GM18499 (cell line): ENCODE measurements around the gene TRPM5.

Source experiments
- ATAC-seq: cut with Tn5 transposase; IDR thresholded peaks from one replicate; pipeline ENCODE4 v1.9.1; 2021; ENCODE audit warnings: moderate number of reproducible peaks; ENCODE audit not compliant: insufficient read depth, unreplicated experiment

Gene TRPM5

GRCh38 chr11:2470495-2470894 lies 26.2 kb upstream of the TRPM5 start:
- no peak for ATAC-seq

- ATAC-seq: no peak
Observed at GRCh38 chr11:2468363-2469235, 24.3 kb upstream of the TRPM5 start.

DNA sequence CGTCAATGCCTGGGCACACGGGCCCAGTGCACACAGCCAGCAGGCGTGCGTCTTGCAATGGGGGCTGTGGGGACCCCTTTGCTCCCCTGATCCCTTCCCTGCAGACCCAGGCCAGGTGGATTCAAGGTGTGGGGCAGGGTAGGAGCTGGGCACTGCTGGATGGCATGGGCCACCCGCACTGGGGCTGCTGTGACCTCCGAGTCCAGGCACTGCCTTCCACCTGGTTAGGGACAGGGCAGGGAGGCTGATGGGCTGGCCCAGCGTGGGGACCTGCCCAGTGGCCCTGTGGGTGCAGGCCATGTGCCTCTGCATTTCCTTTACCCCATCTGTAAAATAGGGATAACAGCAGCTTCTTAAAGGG lies 23.4 kb upstream of the TRPM5 start:
- no peak for ATAC-seq

- no peak for ATAC-seq
Observed at GRCh38 chr11:2466869-2467694, 22.8 kb upstream of the TRPM5 start.

- no peak for ATAC-seq
Observed at GRCh38 chr11:2466069-2466801, 21.9 kb upstream of the TRPM5 start.

DNA sequence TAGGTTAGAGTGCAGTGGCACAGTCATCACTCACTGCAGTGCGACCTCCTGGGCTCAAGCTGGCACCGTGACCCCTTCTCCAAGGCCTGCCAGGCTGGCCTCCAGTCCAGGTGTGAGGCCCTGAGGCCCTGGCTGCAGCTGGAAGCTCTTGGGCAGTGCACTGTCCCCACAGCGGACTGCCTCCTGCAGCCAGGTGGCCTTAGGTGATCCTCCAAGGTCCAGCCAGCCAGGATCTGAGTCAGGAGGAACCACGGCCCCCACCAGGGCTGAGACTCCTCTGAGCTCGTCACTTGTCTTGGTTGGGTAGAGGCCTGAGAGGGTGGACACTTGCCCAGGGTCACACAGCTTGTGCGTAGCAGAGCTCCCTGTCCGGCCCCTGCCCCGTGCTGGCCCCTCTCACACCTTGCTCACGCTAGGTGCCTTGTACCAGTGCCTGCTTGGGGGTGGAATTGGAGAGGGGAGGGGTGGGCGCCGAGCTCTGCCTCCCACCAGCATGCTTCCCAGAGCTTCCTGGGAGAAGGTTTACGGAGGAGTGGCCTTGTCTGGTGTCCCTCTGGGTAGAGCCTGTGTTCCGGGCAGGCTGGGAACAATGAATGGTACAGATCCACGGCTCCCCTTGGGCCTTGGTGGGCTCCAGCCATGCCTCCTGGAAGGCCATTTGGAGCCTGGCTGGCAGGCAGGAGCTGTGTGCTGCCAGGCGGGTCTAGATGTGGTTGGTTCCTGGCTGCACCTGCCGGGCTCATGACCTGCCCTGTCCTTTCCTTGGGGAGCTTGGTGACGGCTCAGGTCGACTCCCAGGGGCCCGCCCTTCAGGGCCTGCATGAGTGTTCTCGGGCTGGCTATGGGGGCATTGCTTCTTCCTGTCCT lies 21.1 kb upstream of the TRPM5 start:
- ATAC-seq: no peak

GRCh38 chr11:2464451-2465165 lies 20.3 kb upstream of the TRPM5 start:
- ATAC-seq: no peak

DNA sequence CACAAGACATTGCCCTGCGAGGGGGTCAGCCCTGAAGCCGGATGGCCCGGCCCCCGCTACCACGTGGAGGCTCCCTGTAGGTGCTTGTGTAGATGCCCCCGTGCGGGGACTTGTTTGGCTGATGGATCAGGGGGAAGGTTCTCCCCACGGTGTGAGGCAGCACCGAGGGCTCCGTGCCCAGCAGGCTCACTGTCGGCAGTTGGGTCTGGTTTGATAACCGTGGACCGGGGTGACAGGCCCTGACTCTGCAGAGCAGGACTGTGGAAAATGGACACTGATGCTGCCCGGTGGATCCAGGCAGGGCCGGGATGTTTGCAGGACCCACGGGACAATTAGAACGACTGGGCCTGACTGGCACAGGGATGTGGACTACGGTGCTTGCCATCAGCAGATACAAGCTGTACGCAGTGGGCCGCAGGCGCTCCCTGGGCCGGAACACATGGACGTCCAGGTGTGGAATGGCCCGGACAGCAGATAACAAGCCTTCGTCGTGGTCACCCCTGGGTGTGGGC lies 19.5 kb upstream of the TRPM5 start:
- ATAC-seq: no peak

- ATAC-seq: no peak
Observed at GRCh38 chr11:2462986-2463765, 18.9 kb upstream of the TRPM5 start.

DNA sequence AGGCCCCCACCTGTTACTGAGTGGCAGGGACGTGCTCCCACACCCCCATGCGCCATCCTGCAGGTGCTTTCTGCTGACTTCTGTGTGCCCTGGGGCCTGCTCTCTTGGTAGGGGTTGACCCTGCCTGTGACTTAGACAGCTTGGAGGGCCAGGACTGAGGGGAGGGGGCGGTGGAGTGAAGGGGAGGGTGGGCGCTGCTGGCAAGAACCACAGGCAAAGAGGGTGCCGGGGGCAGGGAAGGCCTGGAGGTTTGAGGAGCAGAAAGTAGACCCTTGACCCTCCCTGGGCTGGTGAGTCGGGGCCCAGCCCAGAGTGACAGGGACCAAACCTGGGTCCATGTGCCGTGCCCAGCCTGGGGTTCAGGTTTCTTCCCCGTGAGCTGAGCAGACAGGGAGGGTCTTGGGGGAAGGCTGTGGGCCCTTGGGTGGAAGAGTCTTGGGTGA lies 18.2 kb upstream of the TRPM5 start:
- no peak for ATAC-seq

- no peak for ATAC-seq
Observed at GRCh38 chr11:2461956-2462542, 17.7 kb upstream of the TRPM5 start.

GRCh38 chr11:2461253-2461955 lies 17.1 kb upstream of the TRPM5 start:
- ATAC-seq: no peak

DNA sequence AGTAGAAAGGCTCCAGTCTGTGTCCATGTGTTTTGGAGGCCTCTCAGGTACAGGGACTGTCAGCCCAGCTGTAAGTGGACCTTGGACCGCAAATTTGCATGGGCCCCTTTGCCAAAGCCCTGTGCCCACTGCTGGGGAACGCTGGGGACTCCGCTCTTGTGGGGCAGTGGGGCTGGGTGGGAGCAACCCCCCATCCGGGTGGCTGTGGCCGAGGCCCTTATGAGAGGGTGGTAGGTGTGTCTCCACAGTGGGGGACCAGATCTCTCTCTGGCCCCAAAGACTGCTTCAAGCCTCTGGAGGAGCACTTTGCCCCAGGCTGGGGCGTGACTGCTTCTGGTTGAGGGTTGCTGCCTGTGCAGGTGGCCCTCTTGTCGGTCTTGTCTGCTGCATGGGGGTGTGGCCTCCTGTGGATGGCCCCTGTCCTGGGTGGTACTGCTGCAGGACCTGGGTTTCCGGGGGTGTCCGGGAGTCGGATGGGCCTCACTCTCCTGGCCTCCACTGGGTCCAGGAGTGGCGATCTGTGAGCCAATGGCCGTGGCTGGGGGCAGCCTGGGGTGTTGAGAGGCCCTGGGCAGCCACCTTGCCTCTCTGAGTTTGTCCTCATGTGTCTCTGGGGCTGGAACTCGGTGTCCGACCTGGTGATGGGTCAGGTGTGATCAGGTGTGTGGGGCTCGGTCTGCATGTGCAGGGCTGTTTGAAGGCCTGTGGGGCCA lies 16.4 kb upstream of the TRPM5 start:
- no peak for ATAC-seq

DNA sequence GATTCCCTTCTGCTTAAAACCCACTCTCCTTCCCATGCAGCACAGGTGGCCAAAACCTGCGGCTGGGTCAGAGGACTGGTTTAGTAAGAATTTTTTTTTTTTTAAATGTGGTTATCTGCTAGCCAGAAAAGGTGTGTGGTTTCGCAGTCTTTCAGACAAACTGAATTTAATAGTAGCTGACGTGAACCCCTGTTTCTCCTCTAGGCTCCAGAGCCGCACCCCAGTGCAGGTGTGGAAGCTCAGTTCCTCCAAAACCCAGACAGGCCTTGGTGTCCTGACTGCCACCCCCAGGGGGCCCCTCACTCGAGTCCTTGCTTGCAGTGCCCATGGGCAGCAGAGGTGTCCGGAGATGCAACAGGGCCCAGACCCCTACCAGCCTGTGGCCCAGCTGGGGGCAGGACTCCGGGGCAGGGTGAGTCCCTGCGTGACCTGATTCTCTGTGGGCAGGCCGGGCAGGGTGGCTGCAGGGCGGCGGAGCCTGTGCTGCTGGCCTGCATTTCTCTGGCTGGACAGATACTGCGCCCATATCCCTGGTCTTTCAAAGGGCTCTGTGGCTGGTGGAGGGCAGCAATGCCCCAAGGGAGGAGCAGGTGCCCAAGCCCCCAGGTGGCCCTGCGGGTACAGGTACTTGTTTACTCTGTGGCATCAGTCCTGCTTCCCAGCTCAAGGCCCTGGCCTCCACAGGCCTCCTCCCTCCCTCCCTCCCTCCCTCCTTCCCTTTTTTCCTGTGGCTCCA lies 15.7 kb upstream of the TRPM5 start:
- no peak for ATAC-seq

- no peak for ATAC-seq
Observed at GRCh38 chr11:2459016-2459725, 14.9 kb upstream of the TRPM5 start.
